Mesendoderm (in vitro differentiated cells): Measurements from ENCODE around the gene HOXD11.
A peak's percentile ranks its signal among the peaks of the same experiment; 100 is the strongest.

Experiments
- DNase-seq: peaks from one replicate; pipeline ENCODE4 v3.0.0; 2013
- H2AK5ac ChIP-seq: 2 replicates; pipeline ENCODE4 v1.6.1; 2013; ENCODE audit warnings: low read length, inconsistent platforms
- H2BK120ac ChIP-seq: 2 replicates; pipeline ENCODE4 v1.6.1; 2013; ENCODE audit warnings: low read depth, mild to moderate bottlenecking, low read length, moderate library complexity, mixed read lengths
- H2BK15ac ChIP-seq: replicated peaks from 2 replicates; pipeline ENCODE4 v1.6.1; 2013; ENCODE audit warnings: low read depth, mild to moderate bottlenecking, moderate library complexity
- H2BK5ac ChIP-seq: 2 replicates; pipeline ENCODE4 v1.6.1; 2013; ENCODE audit warnings: low read length, inconsistent platforms
- H3K18ac ChIP-seq: 2 replicates; pipeline ENCODE4 v1.6.1; 2013; ENCODE audit warnings: mild to moderate bottlenecking, low read length, mixed read lengths
- H3K23ac ChIP-seq: one replicate; pipeline ENCODE4 v1.6.1; 2013; ENCODE audit warnings: low read length
- H3K27ac ChIP-seq: 2 replicates; pipeline ENCODE4 v1.5.1; 2013; ENCODE audit warnings: low read depth, mild to moderate bottlenecking, inconsistent platforms, low read length, moderate library complexity
- H3K27me3 ChIP-seq: 2 replicates; pipeline ENCODE4 v1.6.1; 2013; ENCODE audit warnings: low read length, control low read depth, mild to moderate bottlenecking, inconsistent platforms; ENCODE audit not compliant: insufficient read depth, poor library complexity
- H3K36me3 ChIP-seq: 2 replicates; pipeline ENCODE4 v1.6.1; 2013; ENCODE audit warnings: low read length, inconsistent platforms; ENCODE audit not compliant: control insufficient read depth, insufficient read depth
- H3K4ac ChIP-seq: one replicate; pipeline ENCODE4 v1.6.1; 2013; ENCODE audit warnings: low read depth, mild to moderate bottlenecking, low read length, moderate library complexity
- H3K4me1 ChIP-seq: 2 replicates; pipeline ENCODE4 v1.6.1; 2013; ENCODE audit warnings: low read depth, low read length, inconsistent platforms; ENCODE audit not compliant: control insufficient read depth
- H3K4me2 ChIP-seq: 2 replicates; pipeline ENCODE4 v1.6.1; 2013; ENCODE audit warnings: low read length
- H3K4me3 ChIP-seq: 2 replicates; pipeline ENCODE4 v1.5.1; 2013; ENCODE audit warnings: mild to moderate bottlenecking, low read length
- H3K56ac ChIP-seq: one replicate; pipeline ENCODE4 v1.6.1; 2013; ENCODE audit warnings: low read length
- H3K79me1 ChIP-seq: 2 replicates; pipeline ENCODE4 v1.6.1; 2013; ENCODE audit warnings: low read length, inconsistent platforms
- H3K79me2 ChIP-seq: 2 replicates; pipeline ENCODE4 v1.6.1; 2013; ENCODE audit warnings: mild to moderate bottlenecking, low read length; ENCODE audit not compliant: control insufficient read depth, insufficient read depth
- H3K9ac ChIP-seq: 2 replicates; pipeline ENCODE4 v1.6.1; 2013; ENCODE audit warnings: low read length, inconsistent platforms
- H4K5ac ChIP-seq: one replicate; pipeline ENCODE4 v1.6.1; 2013; ENCODE audit warnings: low read length
- H4K8ac ChIP-seq: one replicate; pipeline ENCODE4 v1.6.1; 2013; ENCODE audit warnings: low read depth, mild to moderate bottlenecking, control low read depth, low read length, moderate library complexity
- WGBS: extraction: QIAGEN DNeasy Blood & Tissue Kit; methylation state at CpG from one replicate; pipeline ENCODE4 v1.1.7; 2013; ENCODE audit warnings: low lambda C conversion rate, missing lambda C conversion rate; ENCODE audit not compliant: insufficient coverage; ENCODE audit errors: extremely low coverage; 5-methylcytosine and 5-hydroxymethylcytosine counted together

Gene HOXD11

GRCh38 chr2:176096243-176096985 is 10.7 kb upstream of the HOXD11 start:
- Histone ChIP-seq H2AK5ac (no peak overlapping the region), H3K4me2 (peak overlapping the region; percentile 31), H2BK120ac (no peak overlapping the region), H4K8ac (no peak overlapping the region), H3K79me2 (no peaks in the 10 kb centered on the region), H3K9ac (no peak overlapping the region), H3K23ac (no peak overlapping the region), H3K18ac (no peak overlapping the region), H4K5ac (no peak overlapping the region), H3K36me3 (no peaks in the 10 kb centered on the region), H3K27me3 (peaks cover 68% of the 10 kb centered on the region), H3K4ac (no peak overlapping the region), H3K4me3 (no peak overlapping the region), H2BK15ac (no peak overlapping the region), H3K27ac (no peak overlapping the region), H2BK5ac (no peak overlapping the region), H3K79me1 (no peaks in the 10 kb centered on the region), H3K56ac (no peak overlapping the region), H3K4me1 (peaks cover 7% of the 10 kb centered on the region)
- WGBS: no CpG with 5 or more reads among the region's 16 CpGs
- no peak for DNase-seq

GRCh38 chr2:176096986-176097819 is 9.9 kb upstream of the HOXD11 start:
- Histone ChIP-seq H3K79me1 (no peaks in the 10 kb centered on the region), H2BK120ac (no peak overlapping the region), H3K23ac (no peak overlapping the region), H3K79me2 (no peaks in the 10 kb centered on the region), H3K27ac (no peak overlapping the region), H2AK5ac (no peak overlapping the region), H3K4me1 (peaks cover 7% of the 10 kb centered on the region), H2BK5ac (no peak overlapping the region), H3K4me2 (peak overlapping the region; percentile 56), H3K4ac (no peak overlapping the region), H3K4me3 (no peak overlapping the region), H3K27me3 (peaks cover 69% of the 10 kb centered on the region), H3K56ac (peak overlapping the region; percentile 19), H2BK15ac (no peak overlapping the region), H3K9ac (peak overlapping the region; percentile 41), H4K5ac (no peak overlapping the region), H3K18ac (no peak overlapping the region), H4K8ac (no peak overlapping the region), H3K36me3 (no peaks in the 10 kb centered on the region)
- DNase-seq: peak; percentile 94
- no CpG with 5 or more reads among the region's 45 CpGs for WGBS

GRCh38 chr2:176097820-176098365 is 9.2 kb upstream of the HOXD11 start:
- Histone ChIP-seq H3K4me1 (peaks cover 7% of the 10 kb centered on the region), H3K27me3 (peaks cover 76% of the 10 kb centered on the region), H2AK5ac (no peak overlapping the region), H3K4me3 (no peak overlapping the region), H3K23ac (no peak overlapping the region), H2BK5ac (no peak overlapping the region), H3K56ac (peak overlapping the region; percentile 52), H3K27ac (no peak overlapping the region), H2BK15ac (no peak overlapping the region), H3K9ac (peak overlapping the region; percentile 39), H2BK120ac (no peak overlapping the region), H4K8ac (no peak overlapping the region), H3K36me3 (no peaks in the 10 kb centered on the region), H3K79me1 (no peaks in the 10 kb centered on the region), H4K5ac (no peak overlapping the region), H3K4ac (no peak overlapping the region), H3K4me2 (peak overlapping the region; percentile 54), H3K79me2 (no peaks in the 10 kb centered on the region), H3K18ac (no peak overlapping the region)
- WGBS: no CpG with 5 or more reads among the region's 18 CpGs
- DNase-seq: no peak

- Histone ChIP-seq H3K27ac (no peak overlapping the region), H3K4me3 (no peak overlapping the region)
These were observed 8.5 kb upstream of the HOXD11 start for GRCh38 chr2:176098366-176099158.

GRCh38 chr2:176099159-176099727 is 7.8 kb upstream of the HOXD11 start:
- H2AK5ac ChIP-seq: no peak overlapping the region
- no peak overlapping the region for H3K4me3 ChIP-seq
- WGBS: no CpG with 5 or more reads among the region's 30 CpGs
- H3K4me1 ChIP-seq: peaks cover 4% of the 10 kb centered on the region
- H2BK5ac ChIP-seq: no peak overlapping the region
- H2BK120ac ChIP-seq: no peak overlapping the region
- no peaks in the 10 kb centered on the region for H3K36me3 ChIP-seq
- no peak overlapping the region for H2BK15ac ChIP-seq
- no peak overlapping the region for H3K9ac ChIP-seq
- H3K79me2 ChIP-seq: no peaks in the 10 kb centered on the region
- no peak overlapping the region for H4K8ac ChIP-seq
- no peak overlapping the region for H3K4me2 ChIP-seq
- H3K4ac ChIP-seq: no peak overlapping the region
- peaks cover 76% of the 10 kb centered on the region for H3K27me3 ChIP-seq
- H3K27ac ChIP-seq: no peak overlapping the region
- no peak for DNase-seq
- no peak overlapping the region for H3K23ac ChIP-seq
- H3K18ac ChIP-seq: no peak overlapping the region
- H3K79me1 ChIP-seq: no peaks in the 10 kb centered on the region
- H3K56ac ChIP-seq: no peak overlapping the region
- no peak overlapping the region for H4K5ac ChIP-seq

More at GRCh38 chr2:176098366-176099158, 8.5 kb upstream of the HOXD11 start:
- H4K5ac ChIP-seq: no peak overlapping the region
- no peak overlapping the region for H2BK15ac ChIP-seq
- no peak overlapping the region for H2AK5ac ChIP-seq
- no peaks in the 10 kb centered on the region for H3K36me3 ChIP-seq
- H3K23ac ChIP-seq: no peak overlapping the region
- no peak for DNase-seq
- no peak overlapping the region for H3K4ac ChIP-seq
- H3K18ac ChIP-seq: no peak overlapping the region
- no peak overlapping the region for H2BK5ac ChIP-seq
- peak overlapping the region; percentile 8 for H3K9ac ChIP-seq
- H3K56ac ChIP-seq: peak overlapping the region; percentile 36
- H2BK120ac ChIP-seq: no peak overlapping the region
- WGBS: no CpG with 5 or more reads among the region's 35 CpGs
- no peaks in the 10 kb centered on the region for H3K79me1 ChIP-seq
- H4K8ac ChIP-seq: no peak overlapping the region
- H3K79me2 ChIP-seq: no peaks in the 10 kb centered on the region
- peaks cover 4% of the 10 kb centered on the region for H3K4me1 ChIP-seq
- peak overlapping the region; percentile 61 for H3K4me2 ChIP-seq
- H3K27me3 ChIP-seq: peaks cover 76% of the 10 kb centered on the region
